ENCODE data around the gene TDRD7.

GRCh38 chr9:97387936-97388684 lies 23.8 kb upstream of the TDRD7 start:
- TF ChIP-seq CTCF (IDR thresholded peaks at IDR 0.05; ENCODE audit: low read length) (no peak), EZH2 (IDR thresholded peaks at IDR 0.05; ENCODE audit: borderline replicate concordance, low read length) (no peak)

Data from OCI-LY1 (cell line).